HCT116 (cell line): ENCODE results near the gene TNF.

Experiments
- POLR2A ChIP-seq: IDR thresholded peaks from 2 replicates; pipeline ENCODE4 v1.7.0; 2011; ENCODE audit warnings: borderline replicate concordance; ENCODE audit not compliant: insufficient read depth, insufficient read length; ENCODE audit errors: extremely low read depth
- SP1 ChIP-seq: IDR thresholded peaks from 2 replicates; pipeline ENCODE4 v1.6.1; 2012; ENCODE audit warnings: low read depth
- TF ChIP-seq, protein P1 (sequence below), 3 experiments: fragments of 200-600 bp in 1 of 3; sonication (generic) in 1 of 3; IDR thresholded peaks in 2 of 3; conservative IDR thresholded peaks in 1 of 3; 2 replicates each; pipeline ENCODE4 v1.5.1; 2012 to 2017; ENCODE audit warnings: low read depth in 2 of 3, low read length in 2 of 3, antibody characterized with exemption in 1 of 3, borderline replicate concordance in 1 of 3, control low read depth in 1 of 3, mild to moderate bottlenecking in 1 of 3, mixed read lengths in 1 of 3, mixed run types in 1 of 3, moderate library complexity in 1 of 3; ENCODE audit not compliant: insufficient read depth in 1 of 3

DNA sequence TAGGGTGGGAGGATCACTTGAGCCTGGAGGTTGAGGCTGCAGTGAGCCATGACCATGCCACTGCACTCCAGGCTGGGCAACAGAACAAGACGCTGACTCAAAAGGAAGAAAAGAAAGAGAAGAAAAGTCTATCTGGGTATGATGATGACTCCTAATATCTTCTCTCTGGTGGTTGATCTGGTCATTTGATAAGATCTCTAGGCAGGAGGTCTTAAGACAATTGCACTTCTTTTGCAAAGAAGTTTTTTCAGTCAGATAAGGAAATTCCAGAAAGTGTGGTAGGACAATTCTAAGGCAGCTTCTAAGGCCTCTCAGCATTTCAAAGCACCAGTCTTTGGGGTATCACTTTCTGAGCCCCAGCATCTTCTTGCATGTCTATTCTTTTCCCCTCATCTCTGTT is 32.0 kb downstream of the TNF start:
- TF ChIP-seq POLR2A, result no peak
- no peak for TF ChIP-seq SP1
- TF ChIP-seq, protein P1, sequence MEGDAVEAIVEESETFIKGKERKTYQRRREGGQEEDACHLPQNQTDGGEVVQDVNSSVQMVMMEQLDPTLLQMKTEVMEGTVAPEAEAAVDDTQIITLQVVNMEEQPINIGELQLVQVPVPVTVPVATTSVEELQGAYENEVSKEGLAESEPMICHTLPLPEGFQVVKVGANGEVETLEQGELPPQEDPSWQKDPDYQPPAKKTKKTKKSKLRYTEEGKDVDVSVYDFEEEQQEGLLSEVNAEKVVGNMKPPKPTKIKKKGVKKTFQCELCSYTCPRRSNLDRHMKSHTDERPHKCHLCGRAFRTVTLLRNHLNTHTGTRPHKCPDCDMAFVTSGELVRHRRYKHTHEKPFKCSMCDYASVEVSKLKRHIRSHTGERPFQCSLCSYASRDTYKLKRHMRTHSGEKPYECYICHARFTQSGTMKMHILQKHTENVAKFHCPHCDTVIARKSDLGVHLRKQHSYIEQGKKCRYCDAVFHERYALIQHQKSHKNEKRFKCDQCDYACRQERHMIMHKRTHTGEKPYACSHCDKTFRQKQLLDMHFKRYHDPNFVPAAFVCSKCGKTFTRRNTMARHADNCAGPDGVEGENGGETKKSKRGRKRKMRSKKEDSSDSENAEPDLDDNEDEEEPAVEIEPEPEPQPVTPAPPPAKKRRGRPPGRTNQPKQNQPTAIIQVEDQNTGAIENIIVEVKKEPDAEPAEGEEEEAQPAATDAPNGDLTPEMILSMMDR (IDR thresholded peaks at IDR 0.05 in 2 of 3, conservative IDR thresholded peaks at IDR 0.05 in 1 of 3; ENCODE audit: borderline replicate concordance in 1 of 3, insufficient read depth in 1 of 3, low read depth in 2 of 3, low read length in 2 of 3), result no peak
